RWPE1 (cell line): Measurements from ENCODE around the gene ST6GALNAC3.

Experiments
- CTCF ChIA-PET: fragments of 350-600 bp; sonication (Branson Sonifier 250); formaldehyde crosslinking; extraction: SDS; loops from one replicate; lab custom pipeline; 2021; lab: Yijun Ruan, JAX
- POLR2A ChIA-PET: fragments of 400-600 bp; formaldehyde crosslinking; extraction: SDS; loops from one replicate; lab custom pipeline; 2020; ENCODE audit warnings: antibody characterized with exemption; ENCODE audit not compliant: low non-redundant PET; lab: Yijun Ruan, JAX
- DNase-seq: peaks from one replicate; pipeline ENCODE4 v3.0.0; 2012; ENCODE audit warnings: low spot score
- H3K27ac ChIP-seq: fragments of 450-650 bp; 2 replicates; pipeline ENCODE4 v1.5.1; 2017
- TF ChIP-seq, protein P1 (sequence below): fragments of 450-650 bp; conservative IDR thresholded peaks from 2 replicates; pipeline ENCODE4 v1.5.1; 2017; ENCODE audit warnings: low read depth, mild to moderate bottlenecking

The ST6GALNAC3 gene

DNA sequence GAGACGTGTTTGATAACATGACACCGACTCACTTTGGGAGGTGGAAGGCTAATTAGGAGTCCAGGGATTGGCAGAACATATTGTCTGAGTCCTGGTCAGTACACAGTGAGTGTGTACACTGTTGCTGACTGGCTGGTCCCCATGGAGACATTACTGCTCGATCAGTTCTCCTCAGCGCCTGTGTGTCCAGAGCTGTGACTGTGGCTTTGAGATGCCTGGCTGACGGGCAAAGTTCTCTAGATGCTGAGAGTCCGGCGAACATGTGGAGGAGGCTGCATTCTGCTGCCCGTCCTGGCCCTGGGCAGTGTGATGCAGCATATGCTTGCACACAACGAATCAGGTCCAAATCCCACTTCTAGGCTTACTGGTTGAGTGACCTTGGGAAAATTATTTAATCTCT is 512.7 kb downstream of the ST6GALNAC3 start:
- TF ChIP-seq, protein P1, sequence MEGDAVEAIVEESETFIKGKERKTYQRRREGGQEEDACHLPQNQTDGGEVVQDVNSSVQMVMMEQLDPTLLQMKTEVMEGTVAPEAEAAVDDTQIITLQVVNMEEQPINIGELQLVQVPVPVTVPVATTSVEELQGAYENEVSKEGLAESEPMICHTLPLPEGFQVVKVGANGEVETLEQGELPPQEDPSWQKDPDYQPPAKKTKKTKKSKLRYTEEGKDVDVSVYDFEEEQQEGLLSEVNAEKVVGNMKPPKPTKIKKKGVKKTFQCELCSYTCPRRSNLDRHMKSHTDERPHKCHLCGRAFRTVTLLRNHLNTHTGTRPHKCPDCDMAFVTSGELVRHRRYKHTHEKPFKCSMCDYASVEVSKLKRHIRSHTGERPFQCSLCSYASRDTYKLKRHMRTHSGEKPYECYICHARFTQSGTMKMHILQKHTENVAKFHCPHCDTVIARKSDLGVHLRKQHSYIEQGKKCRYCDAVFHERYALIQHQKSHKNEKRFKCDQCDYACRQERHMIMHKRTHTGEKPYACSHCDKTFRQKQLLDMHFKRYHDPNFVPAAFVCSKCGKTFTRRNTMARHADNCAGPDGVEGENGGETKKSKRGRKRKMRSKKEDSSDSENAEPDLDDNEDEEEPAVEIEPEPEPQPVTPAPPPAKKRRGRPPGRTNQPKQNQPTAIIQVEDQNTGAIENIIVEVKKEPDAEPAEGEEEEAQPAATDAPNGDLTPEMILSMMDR: no peak
- H3K27ac ChIP-seq: no peak overlapping the region
- POLR2A ChIA-PET: no interaction called here
- CTCF ChIA-PET: no interaction called here
- no peak for DNase-seq

DNA sequence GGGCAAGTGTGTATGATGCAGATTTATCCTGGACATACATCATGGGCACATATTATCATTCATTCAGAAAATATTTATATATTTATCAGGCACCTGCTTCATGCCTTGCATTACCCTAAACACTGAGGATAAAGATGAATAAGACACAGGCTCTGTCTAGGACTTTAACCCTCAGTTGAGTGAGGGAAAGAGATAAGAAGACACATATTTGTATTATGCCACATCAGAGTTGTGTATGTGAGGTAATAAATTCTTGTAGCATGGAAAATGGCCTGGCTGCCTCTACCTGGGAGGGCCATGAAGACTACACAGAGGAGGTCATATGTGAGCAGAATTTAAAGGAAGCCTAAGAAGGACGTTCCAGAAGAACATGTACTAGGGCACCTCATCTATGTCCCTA is 516.9 kb downstream of the ST6GALNAC3 start:
- TF ChIP-seq, protein P1: no peak
- ChIA-PET POLR2A (no interaction called here), CTCF (no interaction called here)
- DNase-seq: no peak
- no peak overlapping the region for H3K27ac ChIP-seq

DNA sequence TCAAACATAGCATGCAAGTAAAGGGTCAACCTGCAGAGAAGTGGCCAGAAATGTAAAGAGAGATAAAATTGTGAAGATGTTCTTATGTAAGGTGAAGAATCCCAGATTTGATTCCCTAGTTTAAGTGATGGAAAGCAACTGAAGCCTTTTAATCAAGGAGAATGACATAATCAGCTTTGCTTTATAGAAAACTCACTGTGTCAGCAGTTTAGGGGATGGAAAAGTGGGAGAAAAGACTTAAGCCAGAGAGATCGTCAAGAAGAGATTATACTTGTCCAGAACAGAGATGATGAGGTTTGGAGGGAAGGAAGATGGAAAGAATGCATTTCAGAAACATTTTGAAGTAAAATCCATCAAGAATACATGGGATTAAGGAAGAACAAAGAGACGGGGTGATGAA is 517.4 kb downstream of the ST6GALNAC3 start:
- H3K27ac ChIP-seq: no peak overlapping the region
- POLR2A ChIA-PET: no interaction called here
- CTCF ChIA-PET: no interaction called here
- TF ChIP-seq, protein P1: no peak
- no peak for DNase-seq

DNA sequence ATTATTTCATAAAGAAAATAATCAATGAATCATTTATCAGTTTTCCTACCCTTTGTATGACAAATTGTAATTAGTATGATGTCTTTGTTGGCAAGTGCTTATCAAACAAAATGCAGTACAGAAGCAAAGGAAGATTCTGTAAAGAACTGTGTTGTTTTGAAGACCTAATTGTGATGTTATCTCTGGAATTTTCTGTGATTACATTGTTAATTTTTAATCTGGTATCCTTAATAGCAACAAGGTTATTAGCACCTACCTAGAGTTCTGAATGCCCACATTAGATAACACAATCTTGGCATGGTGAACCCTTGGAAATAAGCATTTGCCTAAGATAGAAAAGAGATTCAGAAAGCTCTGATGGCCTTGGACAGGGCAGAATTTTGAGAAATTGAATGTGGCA is 518.6 kb downstream of the ST6GALNAC3 start:
- CTCF ChIA-PET: no interaction called here
- no peak overlapping the region for H3K27ac ChIP-seq
- TF ChIP-seq, protein P1: no peak
- no peak for DNase-seq
- POLR2A ChIA-PET: no interaction called here

DNA sequence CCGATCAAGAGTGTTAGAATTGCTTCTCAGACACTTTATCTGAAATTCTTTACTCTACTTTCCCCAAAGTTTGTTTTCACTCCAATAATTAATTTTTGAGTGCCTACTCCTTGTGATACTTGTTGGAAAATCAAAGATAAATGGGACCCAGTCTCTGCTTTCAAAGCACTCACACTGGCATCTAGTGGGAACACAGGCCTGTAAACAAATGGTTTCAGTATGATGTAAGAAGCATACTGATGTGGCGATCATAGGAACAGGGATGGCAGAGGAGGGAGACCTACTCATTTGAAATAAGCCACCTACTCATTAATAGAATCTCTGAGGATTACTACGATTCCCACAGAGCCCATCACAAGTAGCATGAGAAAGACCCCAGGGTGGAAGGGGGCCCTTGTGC is 519.1 kb downstream of the ST6GALNAC3 start:
- POLR2A ChIA-PET: no interaction called here
- TF ChIP-seq, protein P1: no peak

DNA sequence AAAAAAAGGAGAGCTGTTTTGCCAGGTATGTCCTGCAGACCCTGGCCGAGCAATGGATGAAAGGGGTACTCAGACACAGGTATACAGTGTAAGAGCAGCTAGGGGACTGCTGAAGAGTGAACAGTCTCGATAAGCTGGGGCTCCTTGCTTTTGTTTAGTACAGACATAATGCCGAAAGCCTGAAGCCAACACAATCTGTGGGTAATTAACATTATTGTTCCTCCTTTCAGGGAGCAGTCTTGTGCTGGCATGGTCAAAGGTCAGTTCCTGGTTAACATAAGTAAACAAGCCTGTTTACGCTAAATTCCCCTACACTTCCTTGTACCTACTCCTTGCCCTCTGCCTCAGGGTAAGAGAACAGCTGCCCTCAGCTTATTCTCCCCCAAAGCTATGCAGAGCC is 520.5 kb downstream of the ST6GALNAC3 start:
- no peak for DNase-seq
- no peak overlapping the region for H3K27ac ChIP-seq
- CTCF ChIA-PET: no interaction called here
- POLR2A ChIA-PET: no interaction called here
- TF ChIP-seq, protein P1: no peak

More for the DNA sequence above, 519.1 kb downstream of the ST6GALNAC3 start:
- no peak for DNase-seq
- H3K27ac ChIP-seq: no peak overlapping the region
- CTCF ChIA-PET: no interaction called here

DNA sequence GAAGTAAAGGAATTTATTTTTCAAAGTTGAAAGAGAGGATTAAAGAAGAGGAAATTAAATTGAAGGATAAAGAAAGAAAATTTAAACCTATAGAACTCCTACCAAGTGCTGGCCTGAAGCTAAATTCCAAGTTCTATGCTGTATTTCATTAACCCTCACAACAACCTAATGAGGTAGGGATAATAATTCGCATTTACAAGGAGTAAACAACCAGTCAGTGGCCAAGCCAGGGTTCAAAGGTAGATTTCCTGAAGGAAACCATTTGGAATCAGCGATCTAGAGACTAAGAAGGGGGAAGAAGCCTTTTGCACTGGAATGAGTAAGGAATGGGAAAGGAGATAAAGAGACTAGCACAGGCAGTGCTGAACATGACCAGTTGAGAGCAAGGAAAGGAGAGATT is 526.9 kb downstream of the ST6GALNAC3 start:
- ChIA-PET POLR2A (no interaction called here), CTCF (no interaction called here)

More for the DNA sequence above, 526.9 kb downstream of the ST6GALNAC3 start:
- no peak overlapping the region for H3K27ac ChIP-seq
- TF ChIP-seq, protein P1: no peak
- no peak for DNase-seq
